CD4-positive, alpha-beta T cell treated with Interferon alpha-2 for 1 hour (primary cell): Measurements from ENCODE around the gene EDC3.

Experiments used
- DNase-seq, 2 donors: peaks; one replicate each; pipeline ENCODE4 v3.0.0-alpha.2; 2020 to 2022

The EDC3 gene

DNA sequence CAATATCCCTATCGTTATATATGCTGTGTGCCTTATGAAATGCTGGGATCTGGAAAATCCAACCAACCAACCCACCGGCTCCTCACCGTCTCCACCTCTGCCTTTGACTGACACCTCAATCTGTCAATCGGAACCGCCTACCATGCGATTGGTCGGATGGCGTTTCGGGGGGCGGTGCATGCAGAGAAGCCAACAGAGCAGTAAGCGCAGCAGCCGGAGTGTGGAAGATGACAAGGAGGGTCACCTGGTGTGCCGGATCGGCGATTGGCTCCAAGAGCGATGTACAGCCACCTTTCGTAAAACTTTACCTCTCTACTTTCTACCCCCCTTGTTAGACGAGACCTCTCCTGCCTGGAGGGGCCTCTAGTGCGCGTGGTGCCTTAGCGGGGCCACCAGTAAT, 73.9 kb downstream of the EDC3 start:
- no peak for DNase-seq

DNA sequence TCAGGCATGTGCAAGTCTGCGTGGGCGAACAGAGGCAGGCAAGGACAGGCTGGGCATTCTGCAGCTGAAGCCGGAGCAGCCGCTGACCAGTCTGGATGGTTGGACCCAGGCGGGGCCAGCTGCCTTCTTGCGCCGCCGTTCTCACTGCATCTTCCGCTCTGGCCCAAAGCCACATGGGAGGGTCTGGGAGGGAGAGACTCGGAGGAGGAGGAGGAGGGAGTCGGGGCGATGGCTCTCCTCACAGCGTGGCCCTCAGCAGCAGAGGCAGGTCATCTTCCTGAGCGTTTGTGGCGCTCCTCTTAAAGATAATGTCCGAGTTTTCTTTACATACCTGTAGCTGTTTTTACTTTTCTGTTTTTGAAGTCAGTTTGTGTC, 74.3 kb downstream of the EDC3 start:
- no peak for DNase-seq

DNA sequence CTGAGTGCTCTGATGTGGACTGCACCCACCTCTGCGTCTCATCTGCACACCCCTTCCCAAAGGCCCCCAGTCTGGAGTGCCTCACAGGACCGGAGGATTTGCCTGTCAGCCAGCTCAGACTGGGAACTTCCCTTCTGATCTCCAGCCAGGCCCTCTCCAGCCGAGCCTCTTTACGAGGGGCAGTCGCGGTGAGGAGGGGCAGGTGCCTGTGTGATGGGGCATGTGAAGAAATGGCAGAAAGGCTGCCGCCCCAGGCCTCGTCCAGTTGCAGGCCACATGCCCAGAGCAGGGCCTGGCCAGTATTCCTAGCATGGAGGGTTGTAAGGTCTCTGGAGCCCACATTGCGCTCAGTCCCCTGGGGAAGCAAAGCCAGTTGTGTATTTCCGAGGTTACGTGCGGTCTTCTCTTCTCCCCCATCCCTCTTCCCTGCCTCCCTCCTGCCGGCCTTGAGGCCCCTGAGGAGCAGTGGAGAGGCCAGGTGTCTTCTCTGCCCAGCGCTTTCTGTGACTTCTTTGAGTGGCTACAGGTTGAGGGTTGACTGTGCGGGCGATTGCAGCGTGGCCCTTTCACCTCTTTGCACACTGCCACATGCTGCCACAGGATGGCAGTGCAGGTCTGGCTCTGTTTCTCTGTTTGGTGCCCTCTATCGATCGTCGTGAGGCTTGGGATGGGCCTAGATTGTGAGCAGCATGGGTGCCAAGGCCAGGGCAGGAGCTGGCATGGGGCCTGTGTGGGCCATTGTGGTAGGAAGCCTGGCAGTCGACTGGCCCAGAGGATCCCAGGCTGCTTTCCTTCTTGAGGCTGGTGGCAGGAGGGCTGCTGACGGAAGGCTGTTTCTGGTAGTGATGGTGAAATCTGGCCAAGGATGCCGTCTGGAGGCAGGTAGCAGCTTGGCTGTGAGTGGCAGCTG, 74.9 kb downstream of the EDC3 start:
- peak; percentile 74 to 84 for DNase-seq

DNA sequence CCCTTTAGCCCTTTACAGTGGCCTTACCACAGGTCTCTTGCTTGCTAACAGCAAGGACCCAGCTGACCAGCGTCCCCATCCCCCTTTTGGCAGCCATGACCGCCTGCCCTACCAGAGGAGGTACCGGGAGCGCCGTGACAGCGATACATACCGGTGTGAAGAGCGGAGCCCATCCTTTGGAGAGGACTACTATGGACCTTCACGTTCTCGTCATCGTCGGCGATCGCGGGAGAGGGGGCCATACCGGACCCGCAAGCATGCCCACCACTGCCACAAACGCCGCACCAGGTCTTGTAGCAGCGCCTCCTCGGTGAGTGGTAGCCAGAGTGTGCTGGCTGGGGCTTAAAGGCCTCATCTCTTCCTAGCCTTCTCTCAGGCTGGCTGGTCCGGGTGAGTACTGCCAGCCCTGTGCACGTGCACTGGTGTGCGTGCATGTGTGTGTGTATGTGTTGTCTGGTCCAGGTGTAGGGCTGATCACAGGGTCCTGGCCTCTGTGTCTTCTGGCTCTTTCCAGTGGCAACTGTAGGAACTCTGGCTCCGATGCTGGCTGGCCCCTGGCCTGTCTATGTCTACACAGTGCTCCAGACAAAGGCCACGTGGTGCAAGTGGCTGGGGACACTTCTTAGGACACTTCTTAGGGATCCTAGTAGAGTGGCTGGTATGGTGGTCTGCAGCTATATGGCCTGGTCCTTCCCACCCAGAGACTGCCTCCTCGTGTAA, 75.7 kb downstream of the EDC3 start:
- DNase-seq: no peak

DNA sequence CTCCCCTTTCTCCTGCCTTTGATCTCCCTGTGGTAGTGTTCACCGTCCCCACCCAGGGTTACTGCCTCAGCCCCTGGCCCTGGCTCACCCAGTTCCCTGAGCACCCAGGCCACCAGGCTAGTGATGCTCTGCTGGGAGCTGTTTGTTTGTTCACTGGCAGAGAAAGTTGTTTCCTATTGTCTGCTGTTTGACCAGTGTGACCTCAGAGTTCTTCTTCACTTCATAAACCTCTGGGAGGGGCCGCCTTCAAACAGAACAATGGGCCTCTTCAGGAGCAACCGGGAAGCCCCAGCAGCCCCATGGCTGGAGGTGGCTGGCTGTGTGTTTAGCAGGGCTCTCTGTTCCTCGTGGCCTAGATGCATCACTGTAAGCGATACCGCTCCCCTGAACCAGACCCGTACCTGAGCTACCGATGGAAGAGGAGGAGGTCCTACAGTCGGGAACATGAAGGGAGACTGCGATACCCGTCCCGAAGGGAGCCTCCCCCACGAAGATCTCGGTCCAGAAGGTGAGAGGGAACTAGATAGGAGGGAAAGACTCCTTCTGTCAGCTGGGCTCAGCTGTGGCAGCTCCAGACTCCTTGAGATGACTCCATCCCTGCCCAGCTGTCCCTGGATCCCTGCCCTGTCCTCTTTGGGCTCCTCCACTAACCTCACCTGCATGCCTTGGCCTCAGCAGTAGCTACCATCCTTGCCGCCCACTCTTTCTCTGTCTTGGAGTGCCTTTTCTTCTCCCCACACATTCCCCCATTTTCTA, 76.8 kb downstream of the EDC3 start:
- no peak for DNase-seq

DNA sequence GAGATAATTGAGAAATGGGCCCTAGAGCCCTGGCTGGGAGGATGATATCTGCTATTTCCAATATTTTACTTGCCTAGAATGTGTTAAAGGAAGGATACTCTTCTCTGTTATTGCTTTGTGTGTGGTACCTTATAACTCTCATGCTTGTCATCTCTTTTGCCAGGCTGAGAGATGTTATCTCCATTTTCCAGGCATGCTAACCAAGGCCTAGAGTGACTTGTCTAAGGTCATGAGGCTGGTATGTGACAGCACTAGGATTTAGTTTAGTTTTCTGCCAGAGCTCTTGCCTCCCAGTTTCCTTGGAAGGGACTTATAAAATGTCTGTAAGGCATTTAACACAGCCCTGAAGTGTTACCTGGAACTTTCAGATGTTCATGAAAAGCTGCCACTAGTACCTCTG, 78.8 kb downstream of the EDC3 start:
- no peak for DNase-seq

DNA sequence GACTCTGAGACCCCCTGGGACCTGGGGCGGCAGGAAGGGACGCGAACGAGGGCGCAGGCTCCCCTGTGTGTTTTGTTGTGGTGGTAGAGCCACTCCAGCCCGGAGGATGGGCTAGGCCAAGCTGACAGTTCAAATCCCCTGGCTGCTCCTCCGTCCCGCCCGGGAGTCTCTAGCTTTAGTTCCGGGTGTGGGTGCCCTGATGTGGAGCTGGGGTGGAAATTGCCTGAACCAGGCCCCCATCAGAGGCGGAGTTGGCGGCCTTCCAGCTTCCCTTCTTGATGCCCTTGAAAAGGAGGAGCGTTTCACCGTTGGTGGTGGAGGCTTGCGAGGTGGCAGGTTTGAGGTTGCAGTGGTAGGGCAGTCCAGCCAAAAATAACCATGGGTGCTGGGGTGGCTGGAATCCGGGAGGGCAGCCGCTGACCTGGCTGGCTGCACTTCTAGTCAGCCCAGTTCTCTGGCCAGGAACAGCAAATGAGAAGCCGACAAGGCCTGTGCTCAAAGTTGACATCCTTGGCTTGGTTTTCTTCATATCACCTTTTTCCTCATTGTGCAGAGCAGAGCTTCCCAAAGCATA, 79.4 kb downstream of the EDC3 start:
- DNase-seq: peak; percentile 67 to 75

DNA sequence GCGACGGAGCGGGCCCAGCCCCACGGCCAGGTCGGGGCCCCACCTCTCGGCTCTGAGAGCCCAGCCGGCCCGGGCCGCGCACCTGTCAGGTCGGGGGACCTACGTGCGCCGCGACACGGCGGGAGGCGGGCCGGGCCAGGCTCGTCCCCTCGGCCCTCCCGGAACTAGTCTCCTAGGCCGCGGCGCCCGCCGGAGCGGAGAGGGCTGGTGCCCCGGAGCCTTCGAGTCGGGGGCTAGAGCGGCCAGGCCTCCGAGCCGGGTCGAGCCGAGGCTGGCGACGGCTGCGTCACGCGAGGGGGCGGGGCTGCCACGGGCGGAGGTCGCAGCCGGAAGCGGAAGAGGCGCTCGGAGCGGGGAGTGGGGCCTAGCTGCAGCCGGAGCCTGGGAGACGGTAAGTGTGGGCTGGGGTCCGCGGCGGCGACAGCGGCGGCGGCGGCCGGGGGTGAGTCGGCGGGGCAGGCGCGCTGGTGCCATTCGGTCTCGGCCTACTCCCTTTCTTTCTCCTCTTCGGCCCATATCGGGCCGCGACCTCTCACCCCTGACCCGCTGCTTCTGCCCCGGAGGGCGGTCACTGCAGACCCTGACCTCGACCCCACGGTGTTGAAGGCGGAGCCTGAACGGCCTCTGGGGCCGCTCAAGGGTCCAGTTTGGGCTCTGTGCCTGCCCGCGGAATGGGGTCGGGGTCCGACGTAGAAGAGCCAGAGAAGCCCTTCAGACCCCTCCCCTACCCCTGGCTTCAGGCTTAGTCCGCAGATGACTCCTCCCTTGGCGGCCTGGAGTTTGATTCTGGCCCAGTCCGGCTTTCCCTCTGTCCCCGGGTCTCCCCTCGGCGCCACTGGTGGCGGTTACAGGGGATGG, 80.1 kb downstream of the EDC3 start, which contains the start of gene CLK3:
TSS of gene CLK3 (plus strand) at position 329 of the 858 bp plus-strand sequence. CDS start 3,361 bp downstream, outside the sequence.
- DNase-seq: peak; percentile 96 to 97

DNA sequence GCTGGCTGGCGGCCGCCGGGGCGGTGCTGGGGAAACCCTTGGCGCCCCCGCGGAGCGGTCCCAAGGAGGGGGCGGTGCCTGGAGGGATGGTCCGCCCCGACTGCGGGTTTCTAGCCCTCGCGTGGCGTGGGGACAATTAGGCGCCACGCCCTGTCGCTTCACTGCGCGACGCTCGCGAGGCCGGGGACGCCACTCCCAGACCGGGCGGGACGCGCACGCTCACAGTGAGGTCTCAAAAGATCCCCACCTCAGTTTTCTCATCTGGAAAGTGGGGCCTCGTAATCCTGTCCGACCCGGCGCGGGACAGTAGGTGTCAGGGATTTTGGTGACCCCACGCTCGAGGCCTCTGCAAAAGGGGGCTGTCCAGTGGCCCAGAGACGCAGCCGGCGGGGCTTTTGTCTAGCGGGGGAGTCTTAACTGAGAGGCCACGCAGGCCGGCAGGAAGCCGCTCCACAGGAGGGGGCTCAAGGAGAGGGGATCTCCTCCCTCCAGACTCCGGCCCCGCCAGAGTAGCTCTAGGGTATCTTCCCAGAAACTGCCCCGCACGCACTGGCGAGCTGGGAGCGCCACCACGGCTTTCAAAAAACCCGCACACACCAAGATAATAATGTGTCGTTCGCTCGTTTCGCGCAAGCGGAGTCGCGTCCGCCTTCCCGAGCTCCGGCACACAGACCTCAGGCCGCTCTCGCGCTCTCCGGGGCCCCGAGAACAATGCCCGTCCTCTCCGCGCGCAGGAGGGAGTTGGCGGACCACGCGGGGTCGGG, 80.9 kb downstream of the EDC3 start:
- DNase-seq: peak; percentile 93 to 97

DNA sequence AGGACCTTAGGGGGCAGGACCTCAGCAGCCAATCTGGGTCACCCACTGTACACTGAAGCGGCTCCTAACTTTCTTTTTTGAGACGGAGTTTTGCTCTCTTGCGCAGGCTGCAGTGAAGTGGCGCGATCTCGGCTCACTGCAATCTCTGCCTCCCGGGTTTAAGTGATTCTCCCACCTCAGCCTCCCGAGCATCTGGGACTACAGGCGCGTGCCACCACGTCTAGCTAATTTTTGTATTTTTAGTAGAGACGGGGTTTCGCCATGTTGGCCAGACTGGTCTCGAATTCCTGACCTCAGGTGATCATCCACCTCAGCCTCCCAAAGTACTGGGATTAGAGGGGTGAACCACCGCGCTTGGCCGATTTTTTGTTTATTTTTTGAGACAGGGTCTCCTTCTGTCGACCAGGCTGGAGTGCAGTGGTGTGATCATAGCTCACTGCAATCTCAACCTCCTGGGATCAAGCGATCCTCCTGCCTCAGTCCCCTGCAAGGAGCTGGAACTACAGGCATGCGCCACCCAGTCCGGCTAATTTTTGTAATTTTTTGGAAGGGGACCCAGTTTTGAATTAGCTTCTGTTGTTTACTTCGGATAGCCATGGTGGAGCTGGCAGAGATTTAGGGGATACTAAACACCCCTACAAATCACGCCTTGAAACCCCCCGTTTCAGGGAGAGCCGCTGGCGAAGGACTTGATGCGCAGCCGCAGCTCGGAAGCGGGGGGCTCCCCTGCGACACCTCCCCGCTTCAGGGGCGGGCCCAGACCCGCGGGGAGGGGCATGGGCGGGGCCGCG, 81.7 kb downstream of the EDC3 start:
- DNase-seq: no peak

DNA sequence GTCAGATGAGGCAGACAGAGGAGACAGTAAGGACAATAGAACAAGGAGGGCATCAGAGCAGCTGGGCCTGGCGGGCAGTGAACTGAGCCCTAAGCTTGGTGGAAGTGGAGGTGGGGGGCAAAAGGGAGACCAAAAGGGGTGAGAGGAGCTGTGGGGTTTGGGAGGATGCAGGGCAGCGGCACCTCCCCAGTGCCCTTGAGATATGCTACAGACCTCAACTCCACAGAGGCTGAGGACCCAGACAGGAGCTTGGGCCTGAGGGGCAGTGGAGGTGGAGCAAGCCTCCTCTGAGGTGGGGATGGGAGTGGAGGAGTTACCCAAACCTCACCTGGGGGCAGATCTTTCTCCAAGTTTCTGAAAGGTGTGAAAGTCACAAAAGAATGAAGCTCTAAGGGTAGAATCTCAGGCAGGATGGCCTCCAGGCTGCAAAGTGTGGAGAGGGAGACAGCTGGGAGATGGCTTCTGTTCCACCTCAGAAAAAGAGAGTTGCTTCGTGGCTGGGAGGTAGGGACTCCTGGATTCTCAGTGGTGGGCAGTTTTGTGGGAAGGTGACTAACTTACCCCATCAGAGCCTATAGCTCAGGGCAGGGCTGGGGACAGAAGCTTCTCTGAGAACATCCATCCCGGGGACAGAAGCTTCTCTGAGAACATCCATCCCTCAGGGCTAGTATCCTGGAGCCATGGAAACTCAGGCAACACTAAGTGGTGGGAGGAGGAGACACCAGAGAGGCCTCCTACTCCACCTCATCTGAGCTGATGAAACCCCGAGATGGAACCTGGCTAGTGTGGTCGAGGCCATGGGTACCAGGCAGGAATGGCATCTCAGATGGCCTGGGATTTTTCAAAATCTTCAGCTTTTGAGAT, 82.5 kb downstream of the EDC3 start:
- no peak for DNase-seq

DNA sequence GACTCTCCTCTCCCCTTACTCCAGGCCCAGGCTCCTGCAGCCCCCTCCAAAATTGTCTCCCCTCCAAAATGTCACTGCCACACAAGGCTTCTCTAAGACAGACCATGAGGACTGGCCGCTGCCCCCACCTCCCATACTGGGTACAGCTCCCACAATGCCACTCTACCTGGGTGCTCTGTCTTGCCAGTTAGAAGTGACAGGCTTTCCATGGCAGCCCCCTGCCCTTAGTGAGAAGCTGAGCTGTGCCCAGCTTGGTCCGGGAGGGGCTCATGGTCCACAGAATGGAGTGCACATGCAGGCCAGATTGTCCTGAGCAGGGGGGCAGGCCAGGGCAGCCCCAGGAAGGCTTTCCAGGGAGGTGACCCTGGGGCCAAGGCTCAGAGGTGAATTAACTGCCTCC, 83.1 kb downstream of the EDC3 start:
- no peak for DNase-seq

DNA sequence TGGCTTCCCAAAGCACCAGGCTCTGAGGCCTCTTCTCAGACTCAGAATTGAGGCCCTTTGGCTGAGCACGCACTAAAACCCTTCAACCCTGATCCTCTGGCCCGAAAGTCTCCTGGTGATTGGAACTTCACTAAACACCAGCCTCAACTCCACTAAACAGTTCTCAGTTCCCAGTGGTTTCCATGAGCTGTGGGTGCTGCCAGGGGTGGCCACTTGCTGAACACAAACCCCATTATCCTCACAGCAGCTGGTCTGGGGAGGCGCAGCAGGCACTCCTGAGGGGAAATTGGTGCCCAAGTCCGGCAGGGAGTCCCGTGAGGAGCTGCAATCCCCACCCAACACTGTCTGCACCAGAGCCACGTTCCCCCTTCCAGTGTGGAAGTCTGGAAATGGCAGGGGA, 84.0 kb downstream of the EDC3 start:
- DNase-seq: no peak

DNA sequence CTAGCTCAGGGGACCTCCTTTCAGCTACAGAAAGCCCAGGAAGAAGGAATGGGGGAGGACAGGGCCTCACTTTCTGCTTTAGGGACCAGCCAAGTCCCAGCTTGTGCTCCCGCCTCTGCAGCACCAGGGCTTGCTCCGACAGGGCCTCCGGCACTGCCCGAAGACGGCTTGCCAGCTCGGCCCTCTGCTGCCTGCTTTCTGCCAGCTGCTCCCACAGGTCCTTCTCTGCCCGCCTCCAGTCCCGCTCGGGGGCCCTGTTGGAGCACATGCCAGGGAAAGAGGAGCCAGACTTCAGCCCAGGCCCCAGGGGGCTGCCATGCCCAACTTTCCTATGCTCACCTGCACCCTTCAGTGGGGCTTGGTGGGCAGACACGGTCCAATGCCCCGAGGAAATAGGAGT, 84.5 kb downstream of the EDC3 start:
- DNase-seq: no peak

DNA sequence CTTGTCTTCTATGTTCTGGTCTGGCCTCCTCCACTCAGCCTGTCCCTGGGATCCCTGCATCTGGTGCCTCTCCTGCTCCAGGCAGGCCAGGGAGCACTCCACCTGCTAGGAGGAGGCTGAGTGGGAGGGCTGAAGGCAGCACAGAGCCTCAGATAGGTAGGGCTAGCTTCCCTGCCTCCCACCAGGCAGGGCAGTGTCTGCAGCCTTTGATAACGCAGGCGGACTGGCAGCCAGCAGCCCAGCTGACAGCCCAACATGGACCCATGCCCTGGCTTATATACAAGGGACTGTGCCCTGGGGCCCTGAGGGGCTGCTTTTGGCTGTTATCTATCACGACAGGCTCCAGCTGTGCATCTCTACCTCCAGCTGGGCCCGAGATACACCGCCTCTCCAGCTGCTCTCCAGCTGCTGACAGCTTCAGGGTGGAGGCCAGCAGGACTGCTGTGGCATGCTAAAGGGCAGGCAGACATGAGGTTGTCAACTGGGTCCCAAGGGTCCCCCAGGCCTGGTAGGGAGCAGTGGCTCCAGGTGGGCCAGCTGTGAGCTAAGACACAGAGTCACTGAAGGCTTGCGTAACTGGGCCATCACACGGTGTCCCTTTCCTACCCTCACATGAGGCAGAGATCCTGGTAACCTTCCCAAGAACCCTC, 85.4 kb downstream of the EDC3 start:
- no peak for DNase-seq

DNA sequence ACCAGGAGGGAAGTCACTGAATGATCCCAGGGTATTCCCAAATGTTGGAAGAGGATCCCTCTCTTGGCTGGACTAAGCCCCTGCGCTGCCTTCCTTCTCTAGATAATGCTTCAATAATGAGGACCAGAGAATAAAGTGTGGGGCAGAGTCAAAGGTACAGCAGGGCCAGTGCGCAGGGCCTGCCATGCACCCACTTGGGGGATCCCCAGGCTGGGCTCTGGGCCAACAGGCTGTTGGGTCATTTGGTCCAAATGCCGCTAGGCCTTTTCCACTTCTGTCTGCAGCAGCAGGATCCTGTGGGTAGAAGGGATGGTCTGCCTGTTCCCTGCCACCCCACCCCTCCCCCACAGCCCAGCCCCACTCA, 85.9 kb downstream of the EDC3 start:
- no peak for DNase-seq

DNA sequence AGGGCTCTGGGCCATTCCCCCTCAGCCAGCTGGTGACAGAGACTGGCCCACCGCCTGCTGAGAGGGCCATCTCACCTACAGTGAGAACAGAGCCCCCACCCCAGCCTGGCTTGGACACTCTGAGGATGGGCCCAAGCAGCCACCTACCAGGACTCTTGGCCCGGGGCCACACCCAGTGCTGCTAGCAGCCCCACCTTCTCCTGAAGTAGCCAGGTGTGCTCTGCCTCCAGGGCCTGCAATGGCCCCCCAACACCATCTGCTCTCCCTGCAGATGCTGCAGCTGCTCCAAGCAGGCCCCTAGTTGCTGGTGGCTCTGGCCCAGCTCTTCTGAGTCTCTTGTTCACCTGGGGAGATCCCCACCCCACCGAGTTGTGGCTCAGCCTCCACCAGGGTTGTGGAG, 87.0 kb downstream of the EDC3 start:
- DNase-seq: no peak

DNA sequence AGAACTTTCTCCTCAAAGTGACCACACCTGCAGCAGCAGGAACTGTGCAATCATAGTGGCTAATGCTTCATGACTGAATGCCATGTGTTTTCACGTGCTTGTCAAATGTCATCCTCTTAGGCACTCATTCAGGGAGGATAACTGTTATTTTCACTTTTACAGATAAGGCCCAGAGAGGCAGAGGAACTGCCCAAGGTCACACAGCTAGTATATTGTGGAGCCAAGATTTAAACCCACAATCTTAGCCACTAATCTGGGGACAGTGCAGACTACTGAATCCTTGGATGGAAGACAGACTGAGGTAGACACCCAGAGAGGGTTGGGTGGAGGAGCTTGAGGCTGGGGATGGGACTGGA, 90.1 kb downstream of the EDC3 start:
- no peak for DNase-seq
